H1 (cell line): Measurements from ENCODE around the gene CGAS. TPM values are rescaled to one million over a fixed set of nuclear protein-coding genes. Genes with fewer than 3 reads are reported as not detected.

ENCODE experiments used
- ASH2L ChIP-seq: fragments of 200-600, 300-600 bp; sonication (generic); IDR thresholded peaks from one replicate; pipeline ENCODE4 v1.7.1; 2017; ENCODE audit warnings: low read length
- ATF2 ChIP-seq: IDR thresholded peaks from 2 replicates; pipeline ENCODE4 v1.6.1; 2012; ENCODE audit warnings: low read length, inconsistent platforms
- BCL11A ChIP-seq, 2 experiments: IDR thresholded peaks; one replicate each; pipeline ENCODE4 v1.6.1; 2011; ENCODE audit warnings: low read depth in 2 of 2, low read length in 2 of 2, mild to moderate bottlenecking in 2 of 2
- CHD2 ChIP-seq: IDR thresholded peaks from 2 replicates; pipeline ENCODE4 v1.6.1; 2012; ENCODE audit warnings: low read length, improper control_type of control experiment
- CHD7 ChIP-seq: fragments of 300-600 bp; sonication (generic); IDR thresholded peaks from 2 replicates; pipeline ENCODE4 v1.7.1; 2012; ENCODE audit warnings: low read length, moderate library complexity, mild to moderate bottlenecking, inconsistent platforms; ENCODE audit not compliant: insufficient replicate concordance
- FOSL1 ChIP-seq: IDR thresholded peaks from 2 replicates; pipeline ENCODE4 v1.6.1; 2011; ENCODE audit warnings: mild to moderate bottlenecking, low read depth, low read length, moderate library complexity; ENCODE audit not compliant: insufficient read depth
- SIRT6 ChIP-seq: IDR thresholded peaks from one replicate; pipeline ENCODE4 v1.7.1; 2012; ENCODE audit warnings: low read length, inconsistent platforms
- SUZ12 ChIP-seq: fragments of 200-600 bp; sonication (generic); IDR thresholded peaks from 2 replicates; pipeline ENCODE4 v1.6.1; 2012; ENCODE audit warnings: mild to moderate bottlenecking, inconsistent platforms, low read length, moderate library complexity, mixed read lengths
- TBP ChIP-seq: IDR thresholded peaks from 2 replicates; pipeline ENCODE4 v1.6.1; 2011; ENCODE audit warnings: low read depth, low read length, improper control_type of control experiment
- polyA plus RNA-seq, 7 experiments: library from polyadenylated mRNA; depleted of rRNA in 3 of 7; stranded (reverse) in 5 of 7; unstranded in 2 of 7; fragments of >200 nt in 5 of 7; fragments of 200-250 nt in 2 of 7; gene quantifications; 1 replicate in 5 of 7; 2 replicates in 1 of 7; 4 replicates in 1 of 7; pipeline versions ENCODE4 v1.2.1 to v1.2.3, GENCODE V29; 2011 to 2013; ENCODE audit warnings: missing spikeins in 2 of 7, mixed read lengths in 2 of 7
- total RNA-seq: library from RNA; stranded (reverse); fragmentation: NEBNext Ultra II Directional; extraction: Animal tissue kit (Norgen Biotek cat#: 25700); gene quantifications from 2 replicates; pipeline ENCODE4 v1.2.1, GENCODE V29; 2021

The CGAS gene
- total and polyA plus RNA-seq, 2 of the 8 experiments (the other 6 are each of a cell fraction or from before 2014, with no cell fraction given) = 2.1 to 6.3 TPM

- TF ChIP-seq CHD7 (no peak), TBP (no peak), FOSL1 (no peak), CHD2 (no peak), ATF2 (no peak), SUZ12 (no peak), ASH2L (no peak), SIRT6 (no peak), BCL11A (IDR thresholded peaks at IDR 0.05; ENCODE audit: low read depth in 2 of 2, low read length in 2 of 2) (no peak)
Observed at GRCh38 chr6:73421534-73421933, 30.6 kb downstream of the CGAS start (continued).
